Vagina (tissue), 2 donors: ENCODE results near the gene COX7A2.

Experiments
- CTCF ChIP-seq, 3 experiments: fragments of 450-650 bp in 2 of 3; fragments of 200-600 bp in 1 of 3; sonication (generic) in 1 of 3; IDR thresholded peaks; one replicate each; pipeline ENCODE4 v1.5.1; 2017 to 2019; ENCODE audit warnings: antibody characterized with exemption in 3 of 3, mild to moderate bottlenecking in 2 of 3, moderate library complexity in 2 of 3
- POLR2A ChIP-seq, 2 donors: fragments of 450-650 bp; IDR thresholded peaks; one replicate each; pipeline ENCODE4 v1.6.1; 2017; ENCODE audit warnings: antibody characterized with exemption in 2 of 2, mild to moderate bottlenecking in 2 of 2, moderate library complexity in 2 of 2

- no peak for TF ChIP-seq CTCF (IDR thresholded peaks at IDR 0.05)
- no peak for TF ChIP-seq POLR2A (IDR thresholded peaks at IDR 0.05)
These were observed 2.8 kb upstream of the COX7A2 start for GRCh38 chr6:75246386-75246785.
